PC-3 (cell line): ENCODE measurements around the gene ARHGAP26.

ENCODE experiments used
- EZH2 ChIP-seq: fragments of 300-600 bp; sonication (generic); IDR thresholded peaks from one replicate; pipeline ENCODE4 v1.6.1; 2017; ENCODE audit warnings: antibody characterized with exemption, mild to moderate bottlenecking, low read length; ENCODE audit not compliant: unreplicated experiment
- TF ChIP-seq, protein P1 (sequence below): fragments of 300-600 bp; sonication (generic); conservative IDR thresholded peaks from 2 replicates; pipeline ENCODE4 v1.5.1; 2017; ENCODE audit warnings: antibody characterized with exemption, low read depth, mild to moderate bottlenecking, low read length

DNA sequence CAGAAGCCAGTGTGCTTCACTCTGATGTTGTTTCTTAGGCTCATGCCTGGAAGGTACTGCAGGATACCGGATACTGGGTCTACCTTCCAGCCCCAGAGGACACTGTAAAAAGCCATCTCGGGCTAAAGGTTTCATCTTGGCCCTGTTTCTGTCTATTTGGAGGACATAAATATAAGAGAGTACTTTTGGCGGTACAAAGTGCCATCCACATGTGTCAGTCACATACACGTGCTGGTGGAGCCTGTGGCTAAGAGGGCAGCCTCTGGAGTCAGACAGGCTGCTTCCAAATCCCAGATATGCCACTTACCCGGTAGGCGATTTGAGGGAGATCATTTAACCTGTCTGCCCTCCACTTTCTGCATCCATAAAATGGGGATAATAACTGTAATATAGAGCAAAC lies 472.9 kb downstream of the ARHGAP26 start:
- TF ChIP-seq, protein P1, sequence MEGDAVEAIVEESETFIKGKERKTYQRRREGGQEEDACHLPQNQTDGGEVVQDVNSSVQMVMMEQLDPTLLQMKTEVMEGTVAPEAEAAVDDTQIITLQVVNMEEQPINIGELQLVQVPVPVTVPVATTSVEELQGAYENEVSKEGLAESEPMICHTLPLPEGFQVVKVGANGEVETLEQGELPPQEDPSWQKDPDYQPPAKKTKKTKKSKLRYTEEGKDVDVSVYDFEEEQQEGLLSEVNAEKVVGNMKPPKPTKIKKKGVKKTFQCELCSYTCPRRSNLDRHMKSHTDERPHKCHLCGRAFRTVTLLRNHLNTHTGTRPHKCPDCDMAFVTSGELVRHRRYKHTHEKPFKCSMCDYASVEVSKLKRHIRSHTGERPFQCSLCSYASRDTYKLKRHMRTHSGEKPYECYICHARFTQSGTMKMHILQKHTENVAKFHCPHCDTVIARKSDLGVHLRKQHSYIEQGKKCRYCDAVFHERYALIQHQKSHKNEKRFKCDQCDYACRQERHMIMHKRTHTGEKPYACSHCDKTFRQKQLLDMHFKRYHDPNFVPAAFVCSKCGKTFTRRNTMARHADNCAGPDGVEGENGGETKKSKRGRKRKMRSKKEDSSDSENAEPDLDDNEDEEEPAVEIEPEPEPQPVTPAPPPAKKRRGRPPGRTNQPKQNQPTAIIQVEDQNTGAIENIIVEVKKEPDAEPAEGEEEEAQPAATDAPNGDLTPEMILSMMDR: no peak
- TF ChIP-seq EZH2: no peak
